Hematopoietic multipotent progenitor cell treated with erythropoietin and hydrocortisone succinate and interleukin-3 and kit ligand, for 15 days (in vitro differentiated cells): Measurements from ENCODE around the gene SLK.

Experiments
- DNase-seq: peaks from one replicate; pipeline ENCODE4 v3.0.0-alpha.2; 2015; ENCODE audit warnings: low spot score

Gene SLK

DNA sequence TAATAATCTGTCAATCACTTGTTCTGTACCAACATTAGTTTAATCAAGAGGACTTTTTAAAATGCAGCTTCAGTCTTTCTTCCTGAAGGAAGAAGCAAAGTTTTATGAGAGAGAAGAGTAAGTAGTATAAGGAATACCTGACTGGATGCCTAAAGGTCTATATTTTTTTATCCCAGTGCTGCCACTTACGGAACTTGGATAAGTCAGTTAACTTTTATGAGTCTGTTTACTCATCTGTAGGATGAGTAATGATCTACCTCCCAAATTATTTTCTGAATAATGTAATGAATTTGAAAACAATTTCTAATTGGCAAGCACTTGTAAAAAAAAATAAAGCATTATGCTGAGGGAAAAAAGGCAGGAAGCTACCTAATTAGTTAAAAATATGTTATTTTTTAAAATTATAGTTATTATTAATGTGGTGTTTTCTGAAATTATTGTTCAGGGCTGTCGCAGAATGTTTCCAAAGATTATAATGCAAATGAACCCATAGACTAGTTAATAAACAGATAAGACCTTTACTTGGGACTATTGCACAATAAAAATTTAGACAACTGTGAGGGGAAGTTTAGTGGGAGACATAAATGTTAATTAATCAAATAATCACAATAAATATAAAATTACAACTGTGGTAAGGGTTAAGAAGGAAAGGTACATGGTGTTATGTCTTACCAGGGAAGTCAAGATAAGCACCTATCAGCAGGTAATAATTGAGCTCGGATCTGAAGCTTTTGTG lies 24.6 kb downstream of the SLK start:
- no peak for DNase-seq

DNA sequence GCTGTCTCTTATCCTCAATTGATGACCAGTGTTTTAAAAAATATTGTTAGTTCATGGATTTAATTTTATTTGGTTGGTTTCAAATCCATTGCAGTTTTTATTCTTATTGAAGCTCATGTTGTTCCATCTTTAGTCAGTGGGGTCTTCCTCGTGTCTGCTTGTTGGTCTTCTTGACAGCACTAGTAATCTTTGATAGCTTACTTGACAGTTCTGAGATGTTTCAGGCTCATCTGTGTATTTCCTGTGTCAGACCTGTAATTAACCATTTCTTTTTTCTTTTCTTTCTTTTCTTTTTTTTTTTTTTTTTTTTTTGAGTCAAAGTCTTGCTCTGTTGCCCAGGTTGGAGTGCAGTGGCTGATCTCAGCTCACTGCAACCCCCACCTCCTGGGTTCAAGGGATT lies 28.2 kb downstream of the SLK start:
- no peak for DNase-seq

DNA sequence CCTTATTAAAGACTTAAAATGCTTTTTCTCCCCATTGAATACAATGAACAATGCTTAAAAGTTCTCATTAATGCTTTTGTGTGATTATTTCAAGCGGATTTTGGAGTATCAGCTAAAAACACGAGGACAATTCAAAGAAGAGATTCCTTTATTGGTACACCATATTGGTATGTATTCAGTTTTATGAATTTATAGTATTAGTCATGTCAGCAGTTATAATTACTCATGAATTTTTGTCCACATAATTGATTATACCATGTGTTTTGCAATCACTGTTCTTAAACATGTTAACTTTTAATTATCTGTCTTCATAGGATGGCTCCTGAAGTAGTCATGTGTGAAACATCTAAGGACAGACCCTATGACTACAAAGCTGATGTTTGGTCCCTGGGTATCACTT lies 31.9 kb downstream of the SLK start:
- no peak for DNase-seq

DNA sequence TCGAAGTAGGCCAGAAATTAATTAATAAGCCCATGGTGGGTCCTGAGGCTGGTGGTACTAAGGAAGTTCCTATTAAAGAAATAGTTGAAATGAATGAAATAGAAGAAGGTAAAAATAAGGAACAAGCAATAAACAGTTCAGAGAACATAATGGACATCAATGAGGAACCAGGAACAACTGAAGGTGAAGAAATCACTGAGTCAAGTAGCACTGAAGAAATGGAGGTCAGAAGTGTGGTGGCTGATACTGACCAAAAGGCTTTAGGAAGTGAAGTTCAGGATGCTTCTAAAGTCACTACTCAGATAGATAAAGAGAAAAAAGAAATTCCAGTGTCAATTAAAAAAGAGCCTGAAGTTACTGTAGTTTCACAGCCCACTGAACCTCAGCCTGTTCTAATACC lies 36.0 kb downstream of the SLK start:
- no peak for DNase-seq

DNA sequence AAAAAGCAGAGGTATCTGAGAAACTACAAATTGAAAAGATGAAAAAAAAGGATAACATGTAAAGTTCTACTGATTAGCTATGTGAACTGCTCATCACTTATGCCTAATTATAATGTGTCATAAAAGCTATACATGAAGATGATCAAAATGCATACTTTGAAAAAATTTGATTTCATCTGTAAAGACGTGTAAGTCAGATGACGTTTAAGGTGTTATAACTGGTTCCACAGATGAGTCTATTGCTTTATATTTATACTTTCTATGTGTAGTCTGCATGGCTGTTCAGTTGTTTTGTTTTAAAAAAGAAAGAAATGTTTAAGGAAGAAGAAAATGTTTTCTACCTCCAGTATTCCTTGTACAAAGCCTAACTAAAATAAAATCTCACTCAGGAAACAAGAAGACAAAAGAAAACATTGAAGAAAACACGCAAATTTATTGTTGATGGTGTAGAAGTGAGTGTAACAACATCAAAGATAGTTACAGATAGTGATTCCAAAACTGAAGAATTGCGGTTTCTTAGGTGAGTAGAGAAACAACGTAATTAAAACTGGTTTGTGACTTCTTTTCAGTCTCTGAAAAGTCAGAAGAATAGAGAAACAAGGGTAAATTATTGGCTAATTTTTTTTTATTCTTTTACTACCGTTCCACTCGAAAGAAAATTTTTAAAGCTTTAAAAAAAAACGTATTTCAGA lies 38.4 kb downstream of the SLK start:
- no peak for DNase-seq

DNA sequence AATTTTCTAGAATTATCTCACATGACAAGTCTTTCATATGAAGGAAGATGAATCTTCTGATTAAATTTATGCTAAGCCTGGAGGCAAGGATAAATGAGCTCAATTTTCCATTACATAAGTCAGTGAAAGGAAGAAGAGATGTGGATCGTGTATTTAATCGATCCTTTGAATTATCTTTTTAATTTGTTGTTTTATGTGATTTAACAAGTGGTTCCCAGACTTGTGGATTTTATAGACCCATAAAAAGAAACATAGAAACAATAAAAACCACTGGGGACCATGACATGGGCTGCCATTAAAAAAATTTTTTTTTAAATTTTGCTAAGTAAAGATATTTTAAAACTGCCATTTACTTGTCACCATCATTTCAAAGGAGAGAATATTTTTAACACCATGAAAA lies 45.0 kb downstream of the SLK start:
- DNase-seq = no peak

DNA sequence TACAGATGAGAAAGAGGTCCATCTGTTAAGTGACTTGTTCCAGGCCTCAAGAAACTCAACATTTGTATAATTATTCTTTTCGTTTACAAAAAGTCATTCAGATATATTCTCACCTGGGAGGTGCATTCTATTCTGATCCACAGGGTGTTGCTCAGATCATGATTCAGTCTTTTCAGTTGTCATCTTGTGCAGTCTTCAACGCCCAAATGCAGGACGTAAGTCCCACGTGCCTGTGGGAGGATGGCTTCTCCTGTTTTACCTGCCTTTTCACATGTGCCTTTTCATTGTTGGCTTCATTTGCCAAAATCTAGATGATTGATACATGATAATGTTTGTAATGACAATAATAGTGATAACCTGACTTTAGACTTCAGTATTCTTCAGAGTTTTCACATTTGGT lies 46.5 kb downstream of the SLK start:
- no peak for DNase-seq

DNA sequence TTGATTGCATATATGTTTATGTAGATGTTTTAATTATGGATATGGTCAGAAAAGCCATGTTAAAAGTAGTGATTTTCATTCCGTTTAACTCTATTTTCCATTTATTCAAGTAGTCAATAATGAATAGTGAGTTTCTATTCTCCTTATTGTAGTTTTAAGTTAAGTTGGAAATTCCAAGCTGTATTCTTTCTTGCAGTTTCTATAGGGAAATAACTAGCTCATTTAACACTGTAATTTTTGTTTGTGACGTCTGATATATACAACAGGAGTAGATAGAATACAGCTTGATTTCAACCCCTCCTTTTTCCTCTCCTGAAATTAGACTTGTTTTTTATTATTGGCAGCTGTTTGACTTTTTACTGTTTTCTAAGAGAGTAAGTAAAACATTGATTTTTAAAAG lies 47.2 kb downstream of the SLK start:
- no peak for DNase-seq

DNA sequence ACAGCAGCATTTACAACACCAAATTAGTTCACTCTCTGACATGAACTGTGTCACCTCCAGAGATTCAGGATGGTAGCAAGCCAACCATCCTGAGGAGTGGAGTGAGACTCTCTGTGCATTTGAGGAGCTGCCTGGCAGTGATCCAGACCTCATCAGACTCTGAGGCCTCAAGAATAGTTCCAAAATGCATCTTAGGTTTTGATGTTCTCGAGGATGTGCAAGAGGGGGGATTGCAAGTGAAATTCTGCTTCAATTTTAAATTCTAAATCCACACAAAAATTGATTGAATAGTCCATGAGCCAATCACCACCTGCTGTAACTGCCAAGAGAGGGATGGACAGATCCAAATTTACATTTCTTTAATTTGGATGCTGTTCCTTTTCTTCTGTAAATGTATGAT lies 49.7 kb downstream of the SLK start:
- DNase-seq = no peak

DNA sequence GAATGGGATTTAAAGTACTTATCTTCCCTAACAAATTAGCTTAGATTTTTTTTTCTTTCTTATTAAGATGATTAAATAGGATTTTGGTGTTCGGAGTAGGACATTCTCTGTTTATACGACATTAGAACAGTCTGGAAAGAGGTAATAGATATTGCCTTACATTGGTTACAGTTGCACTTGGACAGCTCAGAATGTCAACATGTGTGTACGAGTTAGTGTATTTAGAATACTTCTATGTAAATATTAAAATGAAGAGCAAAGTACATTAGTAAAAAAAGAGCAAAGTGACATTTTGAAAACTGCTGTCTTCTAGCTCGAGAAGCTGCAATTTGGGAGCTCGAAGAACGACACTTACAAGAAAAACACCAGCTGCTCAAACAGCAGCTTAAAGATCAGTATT lies 51.5 kb downstream of the SLK start:
- DNase-seq = no peak

DNA sequence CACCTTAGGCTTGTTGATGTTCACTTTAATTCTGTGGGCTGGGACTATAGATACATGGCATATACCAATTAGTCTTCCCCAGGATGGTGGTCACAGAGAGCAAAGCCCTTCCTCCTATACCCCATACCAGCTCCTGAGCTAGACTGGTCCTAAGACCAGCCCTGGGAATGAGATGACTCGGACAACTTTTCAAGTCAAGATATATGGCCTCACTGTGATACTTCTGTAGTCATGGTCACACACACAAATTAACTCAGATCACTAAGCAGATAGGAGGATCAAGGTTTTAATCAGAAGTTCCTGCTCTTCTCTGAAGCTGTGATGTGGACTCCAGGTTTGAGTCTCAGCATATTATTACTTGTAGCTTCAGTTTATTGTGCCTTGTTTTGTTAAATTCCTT lies 53.1 kb downstream of the SLK start:
- DNase-seq = no peak

DNA sequence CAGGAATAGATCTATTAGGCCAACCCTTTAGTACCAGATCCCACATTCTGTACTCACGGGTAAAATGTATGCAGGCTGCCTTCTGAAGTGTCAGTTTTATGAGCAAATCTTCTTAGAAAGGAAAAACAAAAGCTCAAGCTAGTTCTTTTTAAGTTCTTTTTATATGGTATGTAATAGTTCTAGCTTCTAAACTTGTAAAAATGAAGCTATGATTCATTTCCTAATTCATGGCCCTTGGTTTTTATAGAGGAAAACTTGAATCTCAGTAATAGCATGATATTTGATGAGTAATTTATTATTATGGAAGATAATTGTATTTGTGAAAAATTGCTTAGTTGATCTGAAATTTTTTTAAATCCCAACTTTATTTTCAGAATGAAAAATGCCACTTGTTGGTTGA lies 54.3 kb downstream of the SLK start:
- no peak for DNase-seq

DNA sequence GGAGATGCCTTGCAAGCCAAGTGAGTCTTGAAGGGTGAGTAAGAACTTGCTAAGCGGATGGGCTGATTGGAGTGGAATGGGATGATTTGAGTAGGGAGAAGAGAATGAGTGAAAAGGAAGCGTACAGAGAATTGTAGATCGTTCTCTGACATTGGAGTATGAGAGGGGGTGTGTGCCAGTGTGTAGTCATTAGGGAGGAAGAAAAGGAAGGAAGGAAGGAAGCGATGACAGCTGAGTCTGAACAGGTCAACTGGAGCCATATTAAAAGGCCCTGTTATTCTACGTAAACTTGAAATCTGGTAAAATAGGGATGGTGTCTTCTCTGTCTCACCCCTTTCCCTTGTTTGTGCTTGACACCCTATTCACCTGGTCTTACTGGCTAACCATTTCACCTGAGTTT lies 55.1 kb downstream of the SLK start:
- DNase-seq = no peak

DNA sequence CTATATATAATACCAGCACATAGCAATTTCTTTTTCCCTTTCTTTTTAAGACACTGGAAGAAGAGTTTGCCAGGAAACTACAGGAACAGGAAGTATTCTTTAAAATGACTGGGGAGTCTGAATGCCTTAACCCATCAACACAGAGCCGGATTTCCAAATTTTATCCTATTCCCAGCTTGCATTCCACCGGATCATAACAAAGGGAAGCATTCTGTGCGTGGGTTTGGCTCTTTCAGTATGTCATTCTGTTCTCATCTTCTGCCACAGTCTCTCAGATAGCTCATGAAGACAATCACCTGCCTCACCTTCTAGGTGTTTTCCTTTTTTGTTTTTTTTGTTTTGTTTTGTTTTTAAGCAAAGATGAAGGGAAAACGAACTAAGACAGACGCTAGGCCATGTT lies 58.6 kb downstream of the SLK start:
- no peak for DNase-seq

DNA sequence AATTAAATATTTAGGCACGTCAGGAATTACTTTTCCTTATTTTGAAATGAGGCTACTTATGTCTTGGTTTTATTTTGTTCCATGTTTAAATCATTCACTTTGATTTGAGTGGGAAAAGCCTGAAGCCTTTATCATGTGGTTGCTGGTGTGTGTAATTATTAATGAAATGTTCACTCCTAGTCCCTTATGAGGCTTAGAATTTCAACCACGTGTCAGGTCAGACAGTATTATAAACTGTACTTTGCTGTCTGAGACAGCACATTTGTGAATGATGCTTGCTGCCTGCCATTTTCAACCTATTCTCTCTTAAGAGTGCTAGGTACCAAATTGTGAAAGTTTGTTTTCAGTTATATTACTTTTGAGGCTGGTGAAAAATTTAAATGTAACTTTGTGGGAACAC lies 59.8 kb downstream of the SLK start:
- no peak for DNase-seq

DNA sequence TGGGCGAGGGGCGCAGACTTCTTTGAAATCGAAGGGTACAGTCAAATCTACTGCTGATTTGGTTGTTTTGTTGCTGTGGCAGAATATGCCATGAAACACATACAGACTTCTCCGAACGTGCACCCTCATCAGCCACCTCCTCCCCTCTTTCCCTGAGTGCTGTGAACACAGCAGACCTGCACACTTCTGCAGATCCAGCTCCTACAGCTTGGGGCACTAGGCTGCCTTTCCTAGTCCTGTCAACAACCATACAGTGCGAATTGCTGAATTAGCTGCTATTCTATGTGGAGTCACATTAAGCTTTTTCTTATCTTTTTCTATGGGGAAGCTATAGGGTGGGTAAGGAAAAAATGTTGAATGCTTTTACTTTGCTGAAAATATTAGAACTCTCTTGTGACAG lies 61.2 kb downstream of the SLK start:
- DNase-seq = no peak

DNA sequence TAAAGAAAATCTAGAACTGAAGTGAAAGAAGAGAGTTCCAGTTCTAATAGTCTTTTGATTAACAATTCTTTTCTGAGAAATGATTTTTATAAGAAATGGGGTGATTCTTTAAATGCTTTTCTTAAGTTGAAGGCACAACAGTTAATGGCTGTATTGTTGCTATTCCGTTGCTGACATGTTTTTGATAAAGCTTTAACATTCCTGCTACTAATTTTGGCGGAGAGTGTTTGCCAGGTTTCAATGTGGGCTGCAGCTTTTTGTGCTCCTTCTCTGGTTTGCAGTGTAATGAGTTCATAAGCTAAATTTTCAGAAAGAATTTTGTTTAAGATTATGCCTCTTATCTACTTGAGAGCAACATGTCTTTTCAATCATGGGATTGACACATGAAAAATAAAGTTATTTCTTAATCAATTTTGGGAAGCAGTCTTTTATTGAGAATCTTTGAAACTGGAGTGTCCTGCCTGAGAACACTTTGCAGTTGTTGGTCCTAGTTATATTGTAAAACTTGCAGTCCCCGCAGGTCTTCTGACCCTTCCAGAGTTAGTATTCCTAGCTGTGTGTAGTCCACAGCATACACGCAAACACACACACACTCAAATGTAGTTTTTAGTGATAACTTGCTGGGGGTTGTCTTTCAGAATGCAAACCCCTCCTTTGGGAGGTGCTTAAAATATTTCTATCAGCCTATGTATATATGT lies 62.0 kb downstream of the SLK start:
- no peak for DNase-seq

DNA sequence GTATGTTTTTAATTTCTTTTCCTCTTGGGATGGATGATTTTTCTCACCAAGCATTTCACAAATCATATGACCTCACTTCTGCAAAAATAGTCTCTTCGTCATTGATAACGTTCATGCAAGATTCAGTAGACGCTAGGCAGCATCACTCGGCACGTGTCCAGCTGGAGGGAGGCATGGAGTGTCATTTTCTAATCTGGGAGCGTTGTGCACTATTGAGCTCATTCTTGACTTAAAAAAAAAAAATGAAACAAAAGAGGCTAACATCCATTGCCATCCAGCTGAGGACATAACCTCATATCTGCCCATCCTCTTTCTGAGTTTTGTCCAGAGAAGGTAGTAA lies 62.6 kb downstream of the SLK start:
- DNase-seq = no peak

DNA sequence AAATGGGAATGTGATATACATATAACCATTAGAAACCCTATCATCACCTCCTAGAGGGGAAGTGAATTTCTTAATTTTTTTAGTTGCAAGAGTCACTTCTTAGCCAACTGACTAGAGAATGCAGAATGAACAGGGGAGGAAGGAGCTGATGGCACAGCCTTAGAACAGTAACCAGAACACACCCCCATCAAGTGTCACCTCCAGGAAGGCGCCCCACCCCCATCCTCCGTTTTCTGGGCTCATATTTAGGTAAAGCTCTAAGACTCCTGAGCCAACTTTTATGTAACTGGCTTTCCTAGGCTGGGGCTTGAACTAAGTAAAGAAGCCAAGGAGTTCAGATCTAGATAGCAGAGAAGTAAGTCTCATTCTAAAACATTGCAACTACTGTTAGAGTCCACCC lies 64.7 kb downstream of the SLK start:
- DNase-seq = no peak

DNA sequence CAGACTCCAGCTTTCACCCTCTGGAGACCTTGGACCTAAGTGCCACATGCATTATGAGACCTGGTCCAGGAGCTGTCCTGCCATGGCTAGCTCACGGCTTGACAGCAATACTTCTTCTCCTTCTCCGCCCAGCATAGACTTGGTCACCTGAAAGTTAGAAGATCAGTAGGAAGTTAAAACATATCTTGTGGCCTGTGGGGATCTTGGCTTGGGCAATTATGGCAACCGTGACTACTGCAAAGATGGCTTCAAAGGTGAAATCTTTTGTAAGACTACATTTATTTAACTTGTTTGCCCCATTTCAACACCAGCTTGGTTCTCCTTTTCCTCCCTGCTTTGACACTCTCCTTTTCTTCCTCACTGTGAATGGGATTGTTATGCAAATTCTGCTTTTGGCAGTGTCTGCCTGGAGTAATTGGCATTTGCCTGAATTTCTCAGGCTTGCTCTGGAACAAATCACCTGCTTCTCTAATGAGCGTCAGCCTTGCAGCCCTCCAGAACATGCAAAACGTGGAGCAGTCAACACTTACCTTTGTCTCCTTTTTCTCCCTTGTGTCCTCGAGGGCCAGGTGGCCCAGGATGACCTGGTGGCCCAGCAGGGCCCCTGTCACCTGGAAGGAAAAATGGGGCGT lies 65.3 kb downstream of the SLK start:
- no peak for DNase-seq

DNA sequence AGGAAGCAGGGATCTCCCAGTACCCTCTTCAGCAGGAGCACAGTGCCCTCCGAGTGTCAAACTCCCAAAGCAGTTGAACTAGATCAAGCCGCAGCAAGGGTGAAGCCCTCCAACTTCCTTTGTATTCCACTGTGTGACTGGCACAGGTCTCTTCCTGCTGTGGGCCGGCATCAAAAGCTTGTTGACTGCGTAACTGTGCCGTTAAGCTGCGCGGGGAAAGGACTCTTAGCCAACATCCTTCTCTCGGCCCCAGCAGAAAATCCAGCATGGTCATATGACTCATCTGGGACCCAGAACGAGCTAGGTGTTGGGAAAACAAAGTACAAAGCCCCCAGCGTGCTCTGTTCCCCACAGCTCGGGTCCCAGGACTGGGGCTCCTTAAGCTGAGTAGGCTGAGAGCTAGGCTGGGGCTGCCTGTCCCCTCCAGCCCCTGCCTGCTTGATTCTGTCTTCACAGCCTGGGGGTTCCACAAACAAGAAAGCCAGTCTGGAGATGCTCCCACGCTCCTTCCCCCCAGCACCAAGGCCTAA lies 66.5 kb downstream of the SLK start:
- no peak for DNase-seq

DNA sequence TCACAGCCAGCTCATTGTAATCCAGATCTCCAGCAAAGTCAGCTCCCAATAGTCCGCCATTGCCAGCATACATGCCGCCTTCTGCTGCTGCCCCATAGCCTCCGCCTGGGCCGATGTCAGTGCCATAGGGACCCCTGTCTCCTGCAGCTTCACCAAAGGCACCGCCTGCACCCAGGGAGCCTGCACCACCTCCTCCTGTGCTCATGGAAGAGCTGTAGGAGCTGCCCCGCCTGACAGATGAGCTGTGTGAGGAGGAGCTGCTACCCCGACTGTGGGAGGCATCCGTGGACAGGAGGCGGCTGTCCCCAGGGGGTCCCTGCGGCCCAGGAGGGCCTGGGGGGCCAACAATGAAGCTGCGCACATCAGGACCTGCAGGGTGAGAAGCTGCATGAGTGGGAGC lies 67.0 kb downstream of the SLK start:
- no peak for DNase-seq
